ENCODE results near the gene WNT7A.

WNT7A gene

GRCh38 chr3:13771496-13771895 is 108.4 kb downstream of the WNT7A start:
- no peak overlapping the region for H3K27ac ChIP-seq
- TF ChIP-seq CTCF (conservative IDR thresholded peaks at IDR 0.05) = no peak

GRCh38 chr3:13770170-13771169 is 109.4 kb downstream of the WNT7A start:
- no peak for TF ChIP-seq CTCF (conservative IDR thresholded peaks at IDR 0.05)
- no peak overlapping the region for H3K27ac ChIP-seq

- TF ChIP-seq CTCF (conservative IDR thresholded peaks at IDR 0.05) = no peak
- H3K27ac ChIP-seq = no peak overlapping the region
Measured at GRCh38 chr3:13769422-13769821, 110.4 kb downstream of the WNT7A start.

- no peak for TF ChIP-seq CTCF (conservative IDR thresholded peaks at IDR 0.05)
- H3K27ac ChIP-seq = no peak overlapping the region
Measured at GRCh38 chr3:13768453-13768852, 111.4 kb downstream of the WNT7A start.

- no peak overlapping the region for H3K27ac ChIP-seq
- no peak for TF ChIP-seq CTCF (conservative IDR thresholded peaks at IDR 0.05)
Measured at GRCh38 chr3:13767896-13768295, 112.0 kb downstream of the WNT7A start.

GRCh38 chr3:13767030-13767429 is 112.8 kb downstream of the WNT7A start:
- H3K27ac ChIP-seq = no peak overlapping the region
- no peak for TF ChIP-seq CTCF (conservative IDR thresholded peaks at IDR 0.05)

All from VCaP (cell line).